T-helper 17 cell (primary cell): ENCODE measurements around the gene CHL1. TPM values are rescaled to one million over a fixed set of nuclear protein-coding genes. Genes with fewer than 3 reads are reported as not detected.

ENCODE experiments used
- ATAC-seq: fragments of 150-1000 bp; cut with Tn5 transposase; 2 replicates; pipeline ENCODE4 v1.10.0; 2021; ENCODE audit warnings: mild to moderate bottlenecking, moderate library complexity
- DNase-seq, 3 donors: peaks; one replicate each; pipeline versions ENCODE4 v3.0.0 to v3.0.0-alpha.2; 2020 to 2021
- H3K9me3 ChIP-seq: one replicate; pipeline ENCODE4 v1.7.0; 2013; ENCODE audit warnings: low read length, mild to moderate bottlenecking; ENCODE audit not compliant: control insufficient read depth, poor library complexity, severe bottlenecking
- H3K27ac Mint-ChIP-seq: one replicate; pipeline ENCODE4 v1.8.0; 2022; ENCODE audit warnings: mild to moderate bottlenecking, moderate library complexity, mixed read lengths
- H3K27me3 Mint-ChIP-seq: one replicate; pipeline ENCODE4 v1.8.0; 2022; ENCODE audit warnings: mixed read lengths
- H3K36me3 Mint-ChIP-seq: one replicate; pipeline ENCODE4 v1.8.0; 2022; ENCODE audit warnings: low read depth, mixed read lengths
- H3K4me1 Mint-ChIP-seq: one replicate; pipeline ENCODE4 v1.8.0; 2022; ENCODE audit warnings: mild to moderate bottlenecking, mixed read lengths
- H3K4me3 Mint-ChIP-seq: one replicate; pipeline ENCODE4 v1.8.0; 2022; ENCODE audit warnings: mild to moderate bottlenecking, moderate library complexity, mixed read lengths
- total RNA-seq, 4 donors: library from RNA in 2 of 4; stranded (reverse) in 2 of 4; gene quantifications; one replicate each; pipeline ENCODE4 v1.2.3 and lab custom pipeline; 2022 to 2026

Gene CHL1, protein sequence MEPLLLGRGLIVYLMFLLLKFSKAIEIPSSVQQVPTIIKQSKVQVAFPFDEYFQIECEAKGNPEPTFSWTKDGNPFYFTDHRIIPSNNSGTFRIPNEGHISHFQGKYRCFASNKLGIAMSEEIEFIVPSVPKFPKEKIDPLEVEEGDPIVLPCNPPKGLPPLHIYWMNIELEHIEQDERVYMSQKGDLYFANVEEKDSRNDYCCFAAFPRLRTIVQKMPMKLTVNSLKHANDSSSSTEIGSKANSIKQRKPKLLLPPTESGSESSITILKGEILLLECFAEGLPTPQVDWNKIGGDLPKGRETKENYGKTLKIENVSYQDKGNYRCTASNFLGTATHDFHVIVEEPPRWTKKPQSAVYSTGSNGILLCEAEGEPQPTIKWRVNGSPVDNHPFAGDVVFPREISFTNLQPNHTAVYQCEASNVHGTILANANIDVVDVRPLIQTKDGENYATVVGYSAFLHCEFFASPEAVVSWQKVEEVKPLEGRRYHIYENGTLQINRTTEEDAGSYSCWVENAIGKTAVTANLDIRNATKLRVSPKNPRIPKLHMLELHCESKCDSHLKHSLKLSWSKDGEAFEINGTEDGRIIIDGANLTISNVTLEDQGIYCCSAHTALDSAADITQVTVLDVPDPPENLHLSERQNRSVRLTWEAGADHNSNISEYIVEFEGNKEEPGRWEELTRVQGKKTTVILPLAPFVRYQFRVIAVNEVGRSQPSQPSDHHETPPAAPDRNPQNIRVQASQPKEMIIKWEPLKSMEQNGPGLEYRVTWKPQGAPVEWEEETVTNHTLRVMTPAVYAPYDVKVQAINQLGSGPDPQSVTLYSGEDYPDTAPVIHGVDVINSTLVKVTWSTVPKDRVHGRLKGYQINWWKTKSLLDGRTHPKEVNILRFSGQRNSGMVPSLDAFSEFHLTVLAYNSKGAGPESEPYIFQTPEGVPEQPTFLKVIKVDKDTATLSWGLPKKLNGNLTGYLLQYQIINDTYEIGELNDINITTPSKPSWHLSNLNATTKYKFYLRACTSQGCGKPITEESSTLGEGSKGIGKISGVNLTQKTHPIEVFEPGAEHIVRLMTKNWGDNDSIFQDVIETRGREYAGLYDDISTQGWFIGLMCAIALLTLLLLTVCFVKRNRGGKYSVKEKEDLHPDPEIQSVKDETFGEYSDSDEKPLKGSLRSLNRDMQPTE (N-terminal part only)
- total RNA-seq (under 1 TPM in 1 of 2 donors, not detected in 1; 0.97 TPM), total RNA-seq (lab: John Stamatoyannopoulos, UW) (0 reads per million in 2 donors)

DNA sequence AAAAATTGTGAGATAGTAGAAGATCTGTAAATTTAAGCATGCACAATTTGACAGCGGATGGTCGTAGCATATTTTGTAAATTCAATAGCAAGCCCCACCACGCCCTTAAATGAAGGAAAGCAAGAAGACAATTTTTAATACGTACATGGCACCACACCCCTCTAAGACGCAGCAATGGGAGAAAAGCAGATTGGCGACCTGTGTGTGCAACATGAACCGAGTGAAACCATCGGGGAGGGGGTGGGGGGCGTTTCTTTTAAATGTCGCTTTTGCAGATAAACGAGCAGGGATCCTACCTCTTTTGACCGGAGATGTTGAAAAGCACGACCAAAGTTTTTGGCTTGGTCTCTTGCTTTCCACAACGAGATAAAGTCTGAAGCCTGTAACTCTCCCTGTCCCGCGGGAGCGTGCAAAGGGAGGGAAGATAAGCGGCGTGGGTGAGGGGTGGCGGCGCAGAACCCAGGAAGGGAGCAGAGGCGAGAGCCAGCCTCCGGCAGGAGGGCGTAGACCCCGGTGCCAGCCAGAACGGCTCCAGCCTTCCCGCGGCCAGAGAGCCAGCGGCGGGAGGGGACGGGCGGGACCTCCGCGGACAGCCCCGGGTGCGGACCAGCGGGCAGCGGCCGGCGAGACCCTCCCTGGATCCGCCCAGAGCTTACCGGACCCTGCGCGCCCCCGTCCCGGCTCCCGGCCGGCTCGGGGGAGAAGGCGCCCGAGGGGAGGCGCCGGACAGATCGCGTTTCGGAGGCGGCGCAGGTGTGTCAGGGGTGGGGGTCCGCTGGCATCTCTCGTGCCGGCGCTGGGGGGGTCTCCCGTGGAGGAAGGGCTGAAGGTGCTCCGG is at the start of gene CHL1:
Gene CHL1, plus strand, starts transcription at position 453 of the 838 bp plus-strand sequence. CDS start 123,014 bp downstream, outside the sequence.
- Mint-ChIP-seq H3K4me3 (peak within 1 kb of the TSS; percentile 72), H3K27ac (no peak within 1 kb of the TSS), H3K36me3 (peaks cover 3% of the 10 kb centered on the region), H3K27me3 (peaks cover 8% of the 10 kb centered on the region), H3K4me1 (no peaks in the 10 kb centered on the region)
- DNase-seq (no peak), ATAC-seq (no peak)
- no peaks in the 10 kb centered on the region for H3K9me3 ChIP-seq

DNA sequence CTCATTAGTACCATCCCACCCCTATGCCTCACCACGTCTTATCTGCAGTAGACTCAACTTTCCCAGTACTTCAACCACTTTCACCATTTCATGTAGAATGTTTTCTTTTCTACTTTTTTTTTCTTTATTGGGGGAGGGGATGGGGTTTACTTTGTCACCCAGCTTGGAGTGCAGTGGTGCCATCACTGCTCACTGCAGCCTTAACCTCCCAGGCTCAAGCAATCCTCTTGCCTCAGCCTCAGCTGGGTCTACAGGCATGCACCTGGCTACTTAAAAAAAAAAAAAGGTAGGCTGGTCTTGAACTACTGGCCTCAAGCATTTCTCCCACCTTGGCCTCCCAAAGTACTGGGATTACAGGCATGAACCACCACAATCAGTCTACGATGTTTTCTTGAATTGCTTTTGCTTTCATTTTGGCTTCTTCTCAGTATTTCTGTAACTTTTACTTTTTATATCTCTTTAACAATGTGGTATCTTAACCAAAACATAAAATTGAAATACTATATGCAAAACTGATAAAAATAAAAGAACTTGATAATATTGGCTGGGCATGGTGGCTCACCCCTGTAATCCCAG is 44.9 kb upstream of the CHL1 start:
- Mint-ChIP-seq H3K4me1 (no peaks in the 10 kb centered on the region), H3K27ac (no peak overlapping the region), H3K27me3 (no peaks in the 10 kb centered on the region), H3K4me3 (no peak overlapping the region), H3K36me3 (no peaks in the 10 kb centered on the region)
- DNase-seq, result no peak
- no peak for ATAC-seq
- H3K9me3 ChIP-seq, result no peaks in the 10 kb centered on the region

DNA sequence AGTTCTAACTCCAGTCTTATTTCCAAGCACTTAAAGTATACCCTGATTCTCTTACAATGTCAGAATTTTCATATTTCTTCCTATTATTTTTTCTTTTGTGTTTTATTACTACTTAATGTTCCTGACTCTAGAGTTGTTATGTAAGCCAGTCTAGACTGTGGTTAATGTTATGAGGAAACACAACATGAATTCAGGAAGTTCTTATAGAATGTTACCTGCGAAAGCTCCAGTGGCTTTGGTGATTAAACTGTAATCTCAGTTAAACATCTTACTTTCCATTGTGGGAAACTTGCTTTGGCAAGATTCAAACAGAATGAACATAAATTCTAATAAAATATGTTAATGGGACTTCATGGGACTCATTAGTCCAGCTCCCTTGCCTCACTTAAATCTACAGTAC is 36.6 kb upstream of the CHL1 start:
- no peaks in the 10 kb centered on the region for H3K9me3 ChIP-seq
- DNase-seq, result no peak
- H3K4me3 Mint-ChIP-seq, result no peak overlapping the region
- peaks cover 2% of the 10 kb centered on the region for H3K36me3 Mint-ChIP-seq
- no peak overlapping the region for H3K27ac Mint-ChIP-seq
- no peak for ATAC-seq
- no peaks in the 10 kb centered on the region for H3K4me1 Mint-ChIP-seq
- no peaks in the 10 kb centered on the region for H3K27me3 Mint-ChIP-seq

DNA sequence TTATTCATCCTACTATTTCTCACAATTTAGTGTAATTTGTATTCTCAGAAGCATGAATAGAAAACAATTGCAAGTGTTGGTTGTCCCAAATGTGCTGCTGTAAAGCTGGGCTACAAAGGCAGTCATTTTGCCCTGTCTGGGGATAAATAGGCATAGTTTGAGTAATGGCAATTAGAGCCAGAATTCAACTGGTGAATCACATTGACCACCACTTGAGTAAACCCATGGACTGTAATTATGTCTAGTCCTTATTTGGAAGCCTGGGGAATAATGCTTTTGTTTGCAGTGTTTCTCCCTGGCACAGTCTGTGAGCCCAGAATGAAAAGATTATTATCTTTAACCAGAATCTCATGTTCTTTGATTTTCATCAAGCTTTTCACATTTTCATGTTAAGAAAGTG is 30.5 kb upstream of the CHL1 start:
- Mint-ChIP-seq H3K4me3 (no peak overlapping the region), H3K4me1 (no peaks in the 10 kb centered on the region), H3K36me3 (peaks cover 2% of the 10 kb centered on the region), H3K27me3 (no peaks in the 10 kb centered on the region), H3K27ac (no peak overlapping the region)
- DNase-seq (no peak), ATAC-seq (no peak)
- H3K9me3 ChIP-seq, result no peaks in the 10 kb centered on the region

GRCh38 chr3:166799-167198 is 29.8 kb upstream of the CHL1 start:
- no peak overlapping the region for H3K27ac Mint-ChIP-seq
- H3K9me3 ChIP-seq, result no peaks in the 10 kb centered on the region
- H3K27me3 Mint-ChIP-seq, result no peaks in the 10 kb centered on the region
- ATAC-seq, result no peak
- H3K4me3 Mint-ChIP-seq, result no peak overlapping the region
- no peaks in the 10 kb centered on the region for H3K4me1 Mint-ChIP-seq
- H3K36me3 Mint-ChIP-seq, result peaks cover 2% of the 10 kb centered on the region
- no peak for DNase-seq

DNA sequence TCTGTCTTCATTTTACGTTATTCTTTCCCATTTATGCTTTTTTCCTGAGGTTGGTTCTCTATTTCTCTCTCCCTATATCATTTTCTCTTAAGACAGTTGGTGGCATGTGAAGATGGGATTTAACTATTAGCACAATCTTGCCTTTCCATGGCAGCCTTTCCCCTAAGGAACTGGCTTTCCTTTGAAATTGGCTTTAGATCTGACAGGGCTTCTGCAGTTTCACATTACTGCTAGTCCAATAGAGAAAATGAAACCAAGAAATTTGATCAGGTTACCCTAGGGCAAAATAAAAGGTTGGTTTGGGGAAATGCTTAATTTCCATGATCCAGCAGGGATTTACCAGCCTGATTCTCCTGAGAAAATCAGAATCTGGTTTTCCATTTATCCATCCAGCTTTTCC is 22.7 kb upstream of the CHL1 start:
- Mint-ChIP-seq H3K27me3 (no peaks in the 10 kb centered on the region), H3K27ac (no peak overlapping the region), H3K36me3 (no peaks in the 10 kb centered on the region), H3K4me1 (peaks cover 2% of the 10 kb centered on the region), H3K4me3 (peak overlapping the region; percentile 4)
- no peak for DNase-seq
- no peaks in the 10 kb centered on the region for H3K9me3 ChIP-seq
- no peak for ATAC-seq

- no peaks in the 10 kb centered on the region for H3K4me1 Mint-ChIP-seq
- no peaks in the 10 kb centered on the region for H3K36me3 Mint-ChIP-seq
- H3K27ac Mint-ChIP-seq, result no peak overlapping the region
- H3K4me3 Mint-ChIP-seq, result no peak overlapping the region
- DNase-seq (no peak), ATAC-seq (no peak)
- no peaks in the 10 kb centered on the region for H3K9me3 ChIP-seq
- no peaks in the 10 kb centered on the region for H3K27me3 Mint-ChIP-seq
Observed at GRCh38 chr3:184976-185375, 11.6 kb upstream of the CHL1 start.

GRCh38 chr3:192215-192929 is 4.2 kb upstream of the CHL1 start:
- Mint-ChIP-seq H3K4me3 (no peak overlapping the region), H3K27ac (no peak overlapping the region), H3K36me3 (peaks cover 3% of the 10 kb centered on the region), H3K27me3 (peaks cover 8% of the 10 kb centered on the region), H3K4me1 (no peaks in the 10 kb centered on the region)
- DNase-seq (no peak), ATAC-seq (no peak)
- H3K9me3 ChIP-seq, result no peaks in the 10 kb centered on the region

DNA sequence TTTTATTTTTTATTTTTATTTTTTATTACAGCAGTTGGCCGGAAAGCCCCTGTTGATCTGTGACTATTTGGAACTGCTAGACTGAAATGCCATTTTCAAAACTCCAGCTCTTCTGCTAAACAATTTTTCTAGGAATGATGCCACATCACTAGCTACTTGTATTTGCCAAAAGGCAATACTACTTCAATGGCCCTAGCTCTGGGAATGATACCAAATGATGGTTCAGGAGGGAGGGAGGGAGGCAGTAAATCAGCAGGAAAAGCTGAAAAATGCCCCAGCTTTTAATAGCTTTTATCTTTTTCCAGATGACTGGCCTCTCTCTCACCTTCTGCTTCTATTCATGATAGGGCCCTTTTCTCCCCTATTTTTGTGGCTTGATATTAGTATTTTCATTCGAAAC is 2.6 kb upstream of the CHL1 start:
- Mint-ChIP-seq H3K4me3 (no peak overlapping the region), H3K27ac (no peak overlapping the region), H3K4me1 (no peaks in the 10 kb centered on the region), H3K27me3 (peaks cover 8% of the 10 kb centered on the region), H3K36me3 (peaks cover 3% of the 10 kb centered on the region)
- ATAC-seq (no peak), DNase-seq (no peak)
- H3K9me3 ChIP-seq, result no peaks in the 10 kb centered on the region

- Mint-ChIP-seq H3K27me3 (peaks cover 8% of the 10 kb centered on the region), H3K36me3 (peaks cover 3% of the 10 kb centered on the region), H3K4me3 (no peak overlapping the region), H3K4me1 (no peaks in the 10 kb centered on the region), H3K27ac (no peak overlapping the region)
- DNase-seq (no peak), ATAC-seq (no peak)
- H3K9me3 ChIP-seq, result no peaks in the 10 kb centered on the region
Observed at GRCh38 chr3:194421-194820, 2.1 kb upstream of the CHL1 start.

DNA sequence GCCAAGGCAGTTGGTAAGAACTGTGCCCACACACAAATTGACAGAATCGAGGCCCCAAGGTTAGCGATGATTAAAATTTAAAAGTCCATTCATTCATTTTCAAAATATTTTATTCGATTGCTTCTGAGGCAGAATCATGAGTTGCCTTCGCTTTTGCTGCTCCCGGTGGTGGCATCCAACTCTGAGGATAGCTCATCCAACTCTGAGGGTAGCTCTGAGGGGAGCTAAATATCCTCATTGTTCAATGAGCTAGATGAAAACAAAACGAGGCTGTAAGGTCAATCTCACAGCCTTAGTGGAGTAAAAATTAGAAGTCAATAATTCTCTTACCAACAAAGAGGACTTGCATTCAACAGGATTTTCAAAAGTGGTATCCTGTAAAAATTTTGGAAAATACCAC is 897 bp upstream of the CHL1 start:
- Mint-ChIP-seq H3K4me3 (no peak overlapping the region), H3K4me1 (no peaks in the 10 kb centered on the region), H3K27me3 (peaks cover 8% of the 10 kb centered on the region), H3K36me3 (peaks cover 3% of the 10 kb centered on the region), H3K27ac (no peak overlapping the region)
- no peaks in the 10 kb centered on the region for H3K9me3 ChIP-seq
- DNase-seq (no peak), ATAC-seq (no peak)
